ENCODE measurements around the gene PPP1R14C.

DNA sequence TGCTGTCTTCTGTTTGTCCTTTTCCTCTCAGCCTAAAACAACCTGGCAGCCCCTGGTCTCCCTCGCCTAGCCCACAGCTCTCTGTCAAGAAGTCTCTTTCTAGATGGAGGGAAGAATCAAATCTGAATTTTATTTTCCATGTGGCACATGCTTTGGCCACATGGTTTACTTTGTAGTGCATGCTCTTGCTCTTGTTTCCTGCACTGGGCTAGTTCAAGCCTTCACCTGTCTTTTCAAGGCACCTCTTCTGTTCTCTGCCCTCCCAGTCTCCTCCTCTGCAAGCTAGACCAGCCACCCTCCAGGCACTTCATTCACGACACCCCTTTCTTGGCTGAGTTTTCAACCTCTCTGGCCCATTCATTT, 7.6 kb downstream of the PPP1R14C start:
- no peak for TF ChIP-seq YY1 (IDR thresholded peaks at IDR 0.05; ENCODE audit: insufficient read depth, insufficient read length)
- no peak for TF ChIP-seq SUZ12 (IDR thresholded peaks at IDR 0.05; ENCODE audit: extremely low read depth, insufficient read depth, insufficient read length)
